GM12865 (cell line): ENCODE results near the gene CCDC15.

Source experiments
- DNase-seq: peaks from one replicate; pipeline ENCODE4 v3.0.0; 2010; ENCODE audit warnings: low read depth
- H3K4me3 ChIP-seq: 2 replicates; pipeline ENCODE4 v1.5.1; 2011; ENCODE audit warnings: mild to moderate bottlenecking, low read depth, low read length, control low read depth
- TF ChIP-seq, protein P1 (sequence below): IDR thresholded peaks from 2 replicates; pipeline ENCODE4 v1.5.1; 2011; ENCODE audit warnings: low read length, control low read depth, low read depth, inconsistent platforms; ENCODE audit not compliant: insufficient read depth; ENCODE audit errors: missing control alignments

Gene CCDC15

DNA sequence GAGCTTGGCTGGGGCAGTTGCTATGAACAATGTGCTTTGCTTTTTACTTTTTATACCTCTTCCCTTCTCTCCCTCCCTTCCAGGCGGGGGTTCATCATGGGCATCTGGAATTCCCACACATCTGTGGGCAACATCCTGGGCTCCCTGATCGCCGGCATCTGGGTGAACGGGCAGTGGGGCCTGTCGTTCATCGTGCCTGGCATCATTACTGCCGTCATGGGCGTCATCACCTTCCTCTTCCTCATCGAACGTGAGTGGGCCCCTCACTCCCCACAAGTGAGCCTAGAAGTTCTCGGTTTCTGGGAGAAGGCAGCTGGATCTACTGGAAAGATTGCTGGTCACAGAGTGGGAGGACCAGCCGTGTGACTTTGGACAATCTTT lies 126.5 kb downstream of the CCDC15 start:
- TF ChIP-seq, protein P1, sequence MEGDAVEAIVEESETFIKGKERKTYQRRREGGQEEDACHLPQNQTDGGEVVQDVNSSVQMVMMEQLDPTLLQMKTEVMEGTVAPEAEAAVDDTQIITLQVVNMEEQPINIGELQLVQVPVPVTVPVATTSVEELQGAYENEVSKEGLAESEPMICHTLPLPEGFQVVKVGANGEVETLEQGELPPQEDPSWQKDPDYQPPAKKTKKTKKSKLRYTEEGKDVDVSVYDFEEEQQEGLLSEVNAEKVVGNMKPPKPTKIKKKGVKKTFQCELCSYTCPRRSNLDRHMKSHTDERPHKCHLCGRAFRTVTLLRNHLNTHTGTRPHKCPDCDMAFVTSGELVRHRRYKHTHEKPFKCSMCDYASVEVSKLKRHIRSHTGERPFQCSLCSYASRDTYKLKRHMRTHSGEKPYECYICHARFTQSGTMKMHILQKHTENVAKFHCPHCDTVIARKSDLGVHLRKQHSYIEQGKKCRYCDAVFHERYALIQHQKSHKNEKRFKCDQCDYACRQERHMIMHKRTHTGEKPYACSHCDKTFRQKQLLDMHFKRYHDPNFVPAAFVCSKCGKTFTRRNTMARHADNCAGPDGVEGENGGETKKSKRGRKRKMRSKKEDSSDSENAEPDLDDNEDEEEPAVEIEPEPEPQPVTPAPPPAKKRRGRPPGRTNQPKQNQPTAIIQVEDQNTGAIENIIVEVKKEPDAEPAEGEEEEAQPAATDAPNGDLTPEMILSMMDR: no peak
- no peak overlapping the region for H3K4me3 ChIP-seq
- no peak for DNase-seq

DNA sequence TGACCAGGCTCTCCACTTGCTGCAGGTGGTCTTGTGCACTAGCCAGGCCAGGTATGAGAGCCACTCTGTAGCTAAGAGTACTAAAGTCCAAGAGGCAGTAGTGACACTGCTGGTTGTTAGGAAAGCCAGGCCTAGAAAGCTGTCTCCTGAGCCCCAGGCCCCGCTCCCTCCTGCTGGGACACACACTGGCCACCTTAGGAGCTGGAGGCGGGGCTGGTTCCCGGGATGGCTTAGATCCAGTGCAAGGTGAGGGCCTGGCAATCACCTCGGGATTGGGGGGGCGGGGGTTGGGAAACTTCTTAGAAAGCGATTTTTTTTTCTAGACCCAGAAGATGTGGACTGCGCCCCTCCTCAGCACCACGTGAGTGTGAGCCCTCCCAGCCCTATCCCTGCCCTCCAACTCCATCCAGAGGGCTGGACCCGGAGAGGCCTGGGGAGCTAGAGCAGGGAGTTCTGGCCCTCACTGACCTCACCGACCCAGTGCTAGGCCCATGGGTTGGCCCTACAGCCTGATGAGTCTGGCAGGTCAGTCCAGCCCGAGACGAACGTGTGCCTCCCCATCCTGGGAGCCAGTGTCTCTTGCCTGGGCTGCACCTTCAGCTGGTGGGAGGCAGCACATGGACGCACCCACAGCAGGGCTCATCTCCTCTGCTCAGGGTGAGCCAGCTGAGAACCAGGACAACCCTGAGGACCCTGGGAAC lies 127.2 kb downstream of the CCDC15 start:
- TF ChIP-seq, protein P1: no peak
- no peak for DNase-seq
- H3K4me3 ChIP-seq: no peak overlapping the region

DNA sequence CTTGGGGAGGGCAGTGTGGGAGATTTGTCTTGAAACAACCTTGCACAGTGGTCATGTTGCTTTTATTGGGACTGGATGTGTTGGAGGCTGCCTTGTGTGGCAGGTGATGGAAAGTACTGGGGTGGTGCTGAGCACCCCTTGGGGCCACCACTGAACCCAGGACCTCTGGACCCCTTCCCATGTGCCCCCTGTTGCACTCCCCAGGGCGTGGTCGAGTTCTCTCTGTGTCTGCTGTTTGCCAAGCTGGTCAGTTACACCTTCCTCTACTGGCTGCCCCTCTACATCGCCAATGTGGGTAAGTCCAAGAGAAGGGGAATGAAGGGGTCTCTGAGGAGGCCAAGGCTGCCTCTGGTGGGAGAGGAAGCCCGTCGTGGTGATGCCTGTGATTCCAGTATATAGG lies 128.0 kb downstream of the CCDC15 start:
- TF ChIP-seq, protein P1: no peak
- no peak overlapping the region for H3K4me3 ChIP-seq
- no peak for DNase-seq

DNA sequence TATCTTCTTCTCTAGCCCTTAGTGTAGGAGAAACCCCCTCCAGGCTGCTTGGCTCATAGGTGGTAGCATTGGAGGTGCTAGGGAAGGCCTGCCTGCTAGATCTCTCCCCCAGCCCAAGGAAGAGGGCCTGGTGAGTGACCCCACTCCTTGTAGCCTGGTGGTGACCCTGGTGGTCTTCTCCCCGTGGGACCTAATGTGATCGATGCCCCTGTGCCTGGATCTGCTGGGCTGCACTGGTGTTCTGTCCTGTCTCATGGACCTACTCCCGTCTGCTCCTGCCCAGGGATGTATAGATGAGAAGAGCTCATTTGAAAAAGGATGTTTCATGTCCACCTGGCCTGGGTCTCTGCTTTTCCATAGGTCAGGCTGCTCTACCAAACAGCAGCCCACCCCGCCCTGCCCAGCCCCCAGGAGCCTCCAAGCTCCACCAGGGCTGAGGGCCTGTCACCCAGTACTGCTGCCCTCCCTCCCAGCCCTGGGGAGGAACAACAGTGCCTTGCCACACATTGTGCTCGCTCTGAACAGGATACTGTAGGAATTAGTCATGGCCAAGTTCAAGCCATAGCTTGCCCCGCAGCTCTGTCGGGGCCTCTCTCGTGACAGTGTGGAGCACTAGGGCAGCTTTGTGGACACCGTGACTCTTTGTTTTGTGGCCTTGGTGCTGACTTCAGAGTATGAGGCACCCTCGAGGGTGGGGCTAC lies 128.8 kb downstream of the CCDC15 start:
- DNase-seq: no peak
- TF ChIP-seq, protein P1: no peak
- H3K4me3 ChIP-seq: no peak overlapping the region

DNA sequence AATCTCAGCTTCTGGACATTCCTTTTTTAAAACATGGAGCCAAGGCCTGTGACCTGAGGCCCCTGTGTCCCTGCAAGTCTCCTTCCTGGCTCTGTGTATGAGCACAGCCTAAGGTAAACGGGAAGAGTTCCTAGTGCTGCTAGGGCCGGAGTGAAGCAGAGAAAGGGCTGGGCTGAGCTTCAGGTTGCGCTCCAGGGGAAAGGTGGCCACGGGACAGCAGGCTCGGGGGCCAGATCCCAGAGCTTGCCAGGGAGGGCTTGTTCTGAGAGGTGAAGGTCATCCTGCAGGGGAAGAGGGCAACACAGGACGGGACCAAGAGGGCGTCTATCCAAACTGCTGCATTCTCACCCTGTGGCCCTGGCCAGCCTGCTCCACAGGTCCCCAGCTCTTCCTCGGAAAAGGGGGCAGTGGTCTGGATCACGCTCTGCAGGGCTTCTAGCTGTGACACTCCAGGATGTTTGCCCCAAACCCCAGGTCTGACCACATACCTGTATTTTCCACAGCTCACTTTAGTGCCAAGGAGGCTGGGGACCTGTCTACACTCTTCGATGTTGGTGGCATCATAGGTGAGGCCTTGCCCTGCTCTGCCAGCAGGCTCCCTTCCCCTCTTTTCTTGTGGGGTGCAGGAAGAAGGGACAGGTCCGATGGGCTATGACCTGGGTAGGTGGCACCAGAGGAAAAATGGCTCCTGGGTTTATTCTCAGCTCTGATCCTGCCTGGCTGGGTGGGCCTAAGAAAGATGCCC lies 129.5 kb downstream of the CCDC15 start:
- no peak for DNase-seq
- no peak overlapping the region for H3K4me3 ChIP-seq
- TF ChIP-seq, protein P1: no peak

DNA sequence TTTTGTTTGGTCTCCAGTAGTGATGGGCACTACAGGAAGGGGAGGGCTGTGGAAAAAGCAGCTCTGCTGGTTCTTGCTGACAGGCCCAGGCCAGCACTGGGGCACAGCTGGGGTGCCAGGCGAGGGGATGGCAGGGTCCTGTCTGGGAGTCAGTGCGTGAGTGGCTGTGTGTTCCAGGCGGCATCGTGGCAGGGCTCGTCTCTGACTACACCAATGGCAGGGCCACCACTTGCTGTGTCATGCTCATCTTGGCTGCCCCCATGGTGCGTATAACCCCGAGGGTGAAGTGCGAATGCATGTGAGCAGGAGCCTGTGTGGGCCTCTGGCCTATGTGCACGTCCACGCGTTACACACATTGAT lies 130.0 kb downstream of the CCDC15 start:
- DNase-seq: no peak
- TF ChIP-seq, protein P1: no peak

More for the DNA sequence above, 130.0 kb downstream of the CCDC15 start:
- H3K4me3 ChIP-seq: no peak overlapping the region
